GM12872 (cell line): Measurements from ENCODE around the gene TTI1.

ENCODE experiments used
- CTCF ChIP-seq: IDR thresholded peaks from 3 replicates; pipeline ENCODE4 v1.5.1; 2011; ENCODE audit warnings: low read depth, mild to moderate bottlenecking, low read length, moderate library complexity; ENCODE audit not compliant: insufficient read depth

The TTI1 gene

GRCh38 chr20:38033330-38034107 lies at the start of gene TTI1, which contains the start of gene RPRD1B:
TTI1 (minus strand) TSS chr20:38033456; CDS start chr20:38013816, 19,640 bp downstream.
RPRD1B (plus strand) TSS chr20:38033746; CDS start chr20:38033948, 202 bp downstream.
- TF ChIP-seq CTCF, result no peak

GRCh38 chr20:38082894-38083293 lies 49.6 kb upstream of the TTI1 start:
- no peak for TF ChIP-seq CTCF

GRCh38 chr20:38081575-38081974 lies 48.3 kb upstream of the TTI1 start:
- TF ChIP-seq CTCF, result no peak

GRCh38 chr20:38079353-38079752 lies 46.1 kb upstream of the TTI1 start:
- no peak for TF ChIP-seq CTCF

- TF ChIP-seq CTCF, result no peak
Observed at GRCh38 chr20:38078084-38078483, 44.8 kb upstream of the TTI1 start.

GRCh38 chr20:38076548-38076947 lies 43.3 kb upstream of the TTI1 start:
- TF ChIP-seq CTCF, result peak; percentile 15; the same call in 1 of the 3 replicates

GRCh38 chr20:38075161-38075998 lies 42.1 kb upstream of the TTI1 start:
- TF ChIP-seq CTCF, result no peak
